Activated effector memory CD4-positive, alpha-beta T cell treated with anti-CD3 and anti-CD28 coated beads, Interleukin-2, amount 50 U/mL, for 16 hours (primary cell): ENCODE measurements around the gene SLC12A7.

Source experiments
- DNase-seq: peaks from one replicate; pipeline ENCODE4 v3.0.0-alpha.2; 2020

Gene SLC12A7

DNA sequence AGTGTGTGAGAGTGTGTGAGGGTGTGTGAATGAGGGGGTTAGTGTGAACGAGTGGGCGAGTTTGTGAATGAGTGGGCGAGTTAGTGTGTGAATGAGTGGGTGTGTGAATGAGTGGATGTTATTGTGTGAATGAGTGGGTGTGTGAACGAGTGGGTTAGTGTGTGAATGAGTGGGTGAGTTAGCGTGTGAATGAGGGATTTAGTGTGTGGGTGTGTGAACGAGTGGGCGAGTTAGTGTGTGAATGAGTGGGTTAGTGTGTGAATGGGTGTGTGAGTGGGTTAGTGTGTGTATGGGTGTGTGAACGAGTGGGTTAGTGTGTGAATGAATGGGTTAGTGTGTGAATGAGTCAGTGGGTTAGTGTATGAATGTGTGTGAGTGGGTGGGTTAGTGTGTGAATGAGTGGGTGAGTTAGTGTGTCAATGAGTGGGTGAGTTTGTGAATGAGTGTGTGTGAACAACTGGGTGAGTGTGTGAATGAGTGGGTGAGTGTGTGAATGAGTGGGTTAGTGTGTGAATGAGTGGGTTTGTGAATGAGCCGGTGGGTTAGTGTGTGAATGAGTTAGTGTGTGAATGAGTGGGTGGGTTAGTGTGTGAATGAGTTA lies 65.8 kb downstream of the SLC12A7 start:
- no peak for DNase-seq

DNA sequence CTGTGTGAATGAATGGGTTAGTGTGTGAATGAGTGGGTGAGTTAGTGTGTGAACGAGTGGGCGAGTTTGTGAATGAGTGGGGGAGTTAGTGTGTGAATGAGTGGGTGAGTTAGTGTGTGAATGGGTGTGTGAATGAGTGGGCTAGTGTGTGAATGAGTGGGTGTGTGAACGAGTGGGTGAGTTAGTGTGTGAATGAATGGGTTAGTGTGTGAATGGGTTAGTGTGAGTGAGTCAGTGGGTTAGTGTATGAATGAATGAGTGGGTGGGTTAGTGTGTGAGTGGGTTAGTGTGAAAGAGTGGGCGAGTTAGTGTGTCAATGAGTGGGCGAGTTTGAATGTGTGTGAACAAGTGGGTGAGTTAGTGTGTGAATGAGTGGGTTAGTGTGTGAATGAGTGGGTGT lies 67.7 kb downstream of the SLC12A7 start:
- no peak for DNase-seq

GRCh38 chr5:1043327-1043726 lies 68.5 kb downstream of the SLC12A7 start:
- no peak for DNase-seq

- no peak for DNase-seq
Measured at GRCh38 chr5:1042626-1043025, 69.2 kb downstream of the SLC12A7 start.

- DNase-seq = no peak
Measured at GRCh38 chr5:1041225-1042143, 70.4 kb downstream of the SLC12A7 start.

DNA sequence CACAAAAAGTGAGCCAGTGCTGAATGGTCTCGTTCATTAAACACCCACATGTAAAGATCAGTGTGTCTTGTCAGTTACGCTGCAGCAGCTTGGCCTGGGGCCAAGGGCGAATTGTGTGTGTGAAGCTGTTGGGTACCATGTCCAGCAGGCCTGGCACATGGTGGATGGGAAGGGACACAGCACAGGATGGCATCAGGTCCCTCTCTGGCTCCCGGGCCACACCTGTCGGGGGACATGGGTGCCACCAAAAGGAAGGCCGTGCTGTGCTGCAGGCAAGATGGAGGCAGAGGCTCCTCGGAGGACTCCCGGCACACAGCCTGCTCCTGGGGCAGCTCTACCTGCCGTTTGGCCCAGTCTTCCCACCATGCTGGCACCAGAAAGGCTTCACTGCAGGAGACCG lies 71.3 kb downstream of the SLC12A7 start:
- DNase-seq = no peak

DNA sequence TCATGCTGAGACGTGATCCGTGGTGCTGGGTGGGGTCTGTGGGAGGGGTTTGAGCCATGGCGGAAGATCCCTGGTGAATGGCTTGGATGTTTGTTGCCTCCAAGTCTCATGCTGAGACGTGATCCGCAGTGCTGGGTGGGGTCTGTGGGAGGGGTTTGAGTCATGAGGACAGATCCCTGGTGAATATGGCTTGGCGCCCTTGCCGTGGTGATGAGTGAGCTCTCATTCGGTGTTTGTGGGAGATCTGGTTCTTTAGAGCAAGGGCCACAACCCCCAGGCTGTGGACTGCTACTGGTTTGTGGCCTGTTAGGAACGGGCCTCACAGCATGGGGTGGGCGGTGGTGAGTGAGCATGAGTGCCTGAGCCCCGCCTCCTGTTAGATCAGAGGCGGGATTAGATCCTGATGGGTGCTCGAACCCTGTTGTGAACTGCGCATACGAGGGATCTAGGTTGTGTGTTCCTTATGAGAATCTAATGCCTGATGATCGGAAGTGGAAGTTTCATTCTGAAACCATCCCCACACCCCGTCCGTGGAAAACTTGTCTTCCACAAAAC lies 72.1 kb downstream of the SLC12A7 start:
- DNase-seq = no peak

DNA sequence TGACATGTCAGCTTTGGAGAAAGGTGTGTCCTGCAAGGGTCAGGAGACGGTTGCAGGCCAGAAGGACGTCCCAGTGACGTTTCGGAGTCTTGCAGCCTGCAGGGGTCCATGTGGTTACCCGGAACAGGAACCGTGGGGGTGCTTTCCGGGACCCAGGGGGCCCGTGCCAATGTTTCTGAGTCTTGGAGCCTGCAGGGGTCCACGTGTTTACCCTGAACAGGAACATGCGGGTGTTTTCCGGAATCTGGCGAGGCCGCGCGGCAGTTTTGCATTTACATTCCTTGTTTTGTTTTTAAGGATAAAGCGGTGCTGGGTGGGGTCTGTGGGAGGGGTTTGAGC lies 72.7 kb downstream of the SLC12A7 start:
- DNase-seq = no peak

- DNase-seq = no peak
Measured at GRCh38 chr5:1038417-1039209, 73.2 kb downstream of the SLC12A7 start.

GRCh38 chr5:1037671-1038416 lies 74.0 kb downstream of the SLC12A7 start:
- no peak for DNase-seq

GRCh38 chr5:1037123-1037670 lies 74.7 kb downstream of the SLC12A7 start:
- DNase-seq = no peak

DNA sequence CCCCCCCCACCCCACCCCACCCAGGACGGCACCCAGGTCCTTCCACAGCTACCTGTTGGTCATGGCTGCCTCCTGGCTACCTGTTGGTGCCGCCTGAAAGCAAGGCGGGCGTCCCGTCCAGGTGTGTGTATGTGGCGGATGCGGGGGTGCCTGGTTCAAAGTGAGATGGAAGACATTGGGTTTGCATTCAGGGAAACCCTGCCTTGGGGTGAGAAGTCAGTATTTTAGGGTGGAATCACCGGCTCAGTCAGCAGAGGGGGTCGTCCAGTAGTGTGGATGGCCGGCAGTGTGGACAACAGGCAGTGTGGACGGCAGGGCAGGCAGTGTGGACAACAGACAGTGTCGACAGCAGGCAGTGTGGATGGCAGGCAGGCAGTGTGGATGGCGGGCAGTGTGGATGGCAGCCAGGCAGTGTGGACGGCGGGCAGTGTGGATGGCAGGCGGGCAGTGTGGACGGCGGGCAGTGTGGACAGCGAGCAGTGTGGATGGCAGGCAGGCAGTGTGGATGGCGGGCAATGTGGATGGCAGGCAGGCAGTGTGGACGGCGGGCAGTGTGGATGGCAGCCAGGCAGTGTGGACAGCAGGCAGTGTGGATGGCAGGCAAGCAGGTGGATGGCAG lies 75.2 kb downstream of the SLC12A7 start:
- no peak for DNase-seq

DNA sequence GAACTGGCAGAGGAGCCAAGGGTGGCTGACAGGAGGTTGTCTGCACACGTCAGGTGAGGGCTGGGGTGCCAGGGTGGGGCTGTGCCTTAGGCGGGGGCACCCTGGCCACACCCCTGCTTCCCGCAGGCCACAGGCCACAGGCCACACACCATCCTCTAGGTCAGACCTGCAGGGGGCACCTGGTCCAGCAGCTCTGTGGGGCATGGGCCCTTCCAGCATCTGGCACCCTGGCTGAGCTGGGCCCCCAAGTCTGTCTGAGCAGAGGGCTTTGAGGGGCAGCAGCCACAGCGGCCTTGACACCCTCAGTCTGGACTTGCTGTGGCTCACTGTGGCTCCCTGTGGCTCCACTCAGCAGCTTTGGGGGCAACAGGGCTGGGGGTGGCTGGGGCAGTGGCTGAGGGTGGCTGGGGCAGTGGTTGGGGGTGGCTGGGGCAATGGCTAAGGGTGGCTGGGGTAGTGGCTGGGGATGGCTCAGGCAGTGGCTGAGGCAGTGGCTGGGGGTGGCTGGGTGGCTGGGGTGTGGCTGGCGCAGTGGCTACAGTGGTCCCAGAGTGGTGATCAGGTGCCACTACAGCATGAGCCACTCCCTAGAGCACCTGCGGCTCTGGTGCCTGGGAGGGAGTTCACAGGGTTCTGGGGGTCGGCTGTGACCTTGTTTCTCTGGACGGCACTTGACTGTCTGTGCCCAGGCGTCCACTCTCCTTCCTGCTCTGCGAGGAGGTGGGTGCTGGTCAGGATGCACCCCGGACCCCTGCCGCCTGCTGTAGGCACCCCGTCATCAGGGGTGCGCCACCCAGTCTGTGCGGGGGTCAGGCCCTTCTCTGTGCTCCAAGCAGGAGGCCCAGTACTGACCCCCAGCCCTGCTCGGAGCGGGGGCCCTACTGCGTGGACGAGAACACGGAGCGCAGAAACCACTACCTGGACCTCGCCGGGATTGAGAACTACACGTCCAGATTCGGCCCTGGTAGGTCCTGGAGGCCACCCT lies 76.2 kb downstream of the SLC12A7 start:
- DNase-seq = no peak

DNA sequence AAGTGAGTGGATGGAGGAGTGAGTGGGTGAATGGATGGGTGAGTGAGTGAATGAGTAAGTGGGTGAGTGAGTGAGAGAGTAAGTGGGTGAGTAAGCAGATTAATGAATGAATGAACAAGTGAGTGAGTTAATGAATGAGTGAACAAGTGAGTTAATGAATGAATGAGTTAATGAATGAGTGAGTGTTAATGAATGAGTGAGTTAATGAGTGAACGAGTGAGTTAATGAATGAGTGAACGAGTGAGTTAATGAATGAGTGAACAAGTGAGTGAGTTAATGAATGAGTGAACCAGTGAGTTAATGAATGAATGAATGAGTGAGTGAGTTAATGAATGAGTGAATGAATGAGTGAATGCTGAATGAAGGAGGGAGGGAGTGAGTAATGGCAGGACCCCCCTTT lies 76.9 kb downstream of the SLC12A7 start:
- DNase-seq = no peak

DNA sequence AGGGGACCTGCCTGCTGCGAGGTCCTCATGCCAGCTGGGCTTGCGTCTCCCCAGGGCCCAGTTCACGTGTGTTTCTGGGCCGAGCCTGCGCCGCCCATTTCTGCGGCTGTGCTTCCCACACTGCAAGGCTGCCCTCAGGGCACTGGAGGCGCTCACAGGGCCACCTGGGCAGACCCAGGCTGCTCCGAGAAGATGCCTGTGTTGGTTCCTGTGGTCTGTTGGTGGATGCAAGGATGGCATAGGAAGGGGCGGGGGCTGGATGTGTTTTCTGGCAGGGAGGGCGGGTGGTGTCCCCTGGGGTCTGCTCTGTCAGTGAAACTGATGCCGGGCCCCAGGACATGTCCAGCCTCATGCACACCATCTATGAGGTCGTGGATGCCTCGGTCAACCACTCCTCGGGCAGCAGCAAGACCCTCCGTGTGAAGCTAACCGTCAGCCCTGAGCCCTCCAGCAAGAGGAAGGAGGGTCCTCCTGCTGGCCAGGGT lies 77.4 kb downstream of the SLC12A7 start:
- DNase-seq = no peak

GRCh38 chr5:1033606-1034420 lies 78.0 kb downstream of the SLC12A7 start:
- no peak for DNase-seq

GRCh38 chr5:1033178-1033577 lies 78.7 kb downstream of the SLC12A7 start:
- no peak for DNase-seq

DNA sequence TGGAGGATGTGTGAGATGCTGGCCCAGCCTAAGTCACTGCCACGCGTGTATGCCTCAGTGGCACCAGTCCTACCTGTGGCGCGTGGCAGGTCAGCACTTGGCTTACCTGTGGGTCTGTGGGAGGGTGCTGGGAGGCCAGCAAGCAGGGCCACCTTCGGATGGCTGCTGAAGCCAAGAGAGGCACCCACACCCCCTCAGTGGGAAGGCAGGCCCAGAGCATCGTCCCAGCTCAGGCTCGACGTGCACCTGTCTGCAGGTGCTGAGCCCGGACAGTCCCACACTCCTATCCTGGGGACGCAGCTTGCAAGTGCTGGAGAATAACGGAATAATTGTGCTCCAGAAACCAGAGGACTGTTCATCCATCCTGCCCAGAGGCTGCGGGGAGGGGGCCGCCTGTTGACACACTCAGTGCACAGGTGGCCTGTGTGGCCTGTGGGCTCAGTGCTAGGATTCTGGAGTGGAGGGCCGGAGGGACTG lies 79.3 kb downstream of the SLC12A7 start:
- DNase-seq = no peak

DNA sequence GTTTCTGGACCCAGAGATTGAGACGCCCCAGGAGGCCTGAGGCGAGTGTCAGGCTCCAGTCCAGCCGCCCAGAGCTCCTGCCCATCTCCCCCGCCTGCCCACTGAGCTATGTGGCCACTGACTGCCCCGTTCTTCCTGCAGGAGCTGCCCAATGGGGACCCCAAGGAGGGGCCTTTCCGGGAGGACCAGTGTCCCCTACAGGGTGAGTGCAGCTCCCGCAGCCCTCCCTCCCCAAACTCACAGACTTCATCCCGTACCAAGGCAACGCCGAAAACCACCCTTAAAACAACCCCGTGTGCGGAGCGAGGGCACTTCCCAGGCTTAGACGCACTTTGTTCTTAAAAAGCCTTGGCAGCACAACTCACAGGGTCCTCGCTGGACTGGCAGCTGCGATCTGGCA lies 79.9 kb downstream of the SLC12A7 start:
- DNase-seq = no peak
